NCI-H2171 treated with DMSO at 0.1 percent for 48 hours (cell line): ENCODE results near the gene FBXO9.
"Not testable (repeated sequence)": the region's sequence is repeated elsewhere in the genome, so short reads cannot be mapped to it uniquely, and the experiment has no call there.

ENCODE experiments used
- DNase-seq: peaks from one replicate; lab custom pipeline; 2025; lab: John Stamatoyannopoulos, UW

FBXO9 gene

GRCh38 chr6:53048431-53049195, 16.6 kb upstream of the FBXO9 start:
- DNase-seq: no peak

GRCh38 chr6:53049415-53049814, 15.8 kb upstream of the FBXO9 start:
- DNase-seq: no peak

- not testable (repeated sequence) for DNase-seq
These were observed 13.1 kb upstream of the FBXO9 start for GRCh38 chr6:53052152-53052551.

GRCh38 chr6:53054532-53054931, 10.7 kb upstream of the FBXO9 start:
- DNase-seq: no peak

GRCh38 chr6:53055873-53056272, 9.3 kb upstream of the FBXO9 start:
- DNase-seq: no peak

GRCh38 chr6:53056273-53056672, 8.9 kb upstream of the FBXO9 start:
- no peak for DNase-seq

GRCh38 chr6:53058388-53059195, 6.6 kb upstream of the FBXO9 start:
- DNase-seq: no peak

GRCh38 chr6:53059648-53060589, 5.3 kb upstream of the FBXO9 start:
- no peak for DNase-seq

GRCh38 chr6:53062169-53062539, 3.0 kb upstream of the FBXO9 start:
- no peak for DNase-seq

- DNase-seq: not testable (repeated sequence)
These were observed 949 bp upstream of the FBXO9 start for GRCh38 chr6:53064255-53064654.

GRCh38 chr6:53064726-53065265, 408 bp upstream of the FBXO9 start:
- DNase-seq: peak; percentile 95

GRCh38 chr6:53066077-53066417, 843 bp downstream of the FBXO9 start:
- peak; percentile 31 for DNase-seq

GRCh38 chr6:53066874-53067706, 1.9 kb downstream of the FBXO9 start:
- DNase-seq: no peak

GRCh38 chr6:53067849-53068361, 2.7 kb downstream of the FBXO9 start:
- DNase-seq: no peak

- DNase-seq: no peak
These were observed 4.2 kb downstream of the FBXO9 start for GRCh38 chr6:53069427-53069826.

GRCh38 chr6:53070806-53071205, 5.6 kb downstream of the FBXO9 start:
- DNase-seq: no peak

GRCh38 chr6:53074347-53074746, 9.1 kb downstream of the FBXO9 start:
- no peak for DNase-seq

GRCh38 chr6:53080813-53081212, 15.6 kb downstream of the FBXO9 start:
- DNase-seq: no peak

- no peak for DNase-seq
These were observed 21.1 kb downstream of the FBXO9 start for GRCh38 chr6:53086302-53086701.

GRCh38 chr6:53089948-53090347, 24.7 kb downstream of the FBXO9 start:
- no peak for DNase-seq

- DNase-seq: no peak
These were observed 25.4 kb downstream of the FBXO9 start for GRCh38 chr6:53090576-53090975.
